ENCODE data around the gene NPC1L1. TPM values are rescaled to one million over a fixed set of nuclear protein-coding genes. Genes with fewer than 3 reads are reported as not detected.

Gene NPC1L1
- total RNA-seq, 1 experiment from 2014 or later, result 0.04 TPM

DNA sequence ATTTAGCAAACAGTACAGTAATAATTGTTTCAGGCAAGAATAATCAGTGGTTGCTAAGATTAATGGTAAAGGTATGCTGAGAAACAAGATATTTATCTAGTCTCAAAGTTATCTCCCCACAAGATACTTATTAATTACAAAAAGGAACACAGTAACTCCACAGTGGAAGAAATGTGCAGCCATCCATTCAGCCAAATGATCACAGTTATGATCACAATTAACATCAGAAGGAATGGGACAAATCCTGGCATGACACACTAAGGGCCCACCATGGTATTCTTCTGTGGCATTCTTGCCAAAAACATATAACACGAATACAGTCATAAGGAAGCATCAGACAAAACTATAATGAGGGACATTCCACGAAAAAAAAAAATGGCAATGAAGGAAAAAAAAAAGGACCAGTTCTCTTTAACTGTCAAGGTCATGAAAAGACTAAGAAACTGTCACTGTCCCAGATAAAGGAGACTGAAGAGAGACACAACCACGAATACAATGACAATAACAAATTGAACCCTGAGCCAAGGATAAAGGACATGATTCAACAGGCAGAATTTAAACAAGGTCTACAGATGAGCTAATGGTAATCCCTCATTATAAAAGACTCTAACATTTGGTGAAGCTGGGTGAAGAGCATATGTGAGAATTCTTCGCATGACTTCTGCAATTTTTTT is 71.5 kb downstream of the NPC1L1 start:
- no peak for ATAC-seq
- Histone ChIP-seq H3K27ac (ENCODE audit: low read length) (no peak overlapping the region), H3K9me2 (replicated peaks; ENCODE audit: low read length) (no peaks in the 10 kb centered on the region), H4K20me1 (ENCODE audit: low read length) (peaks cover 10% of the 10 kb centered on the region; the same call in 1 of the 2 replicates), H2AFZ (ENCODE audit: low read length) (no peak overlapping the region), H3K9me3 (ENCODE audit: low read length) (no peaks in the 10 kb centered on the region), H3K4me2 (ENCODE audit: low read length) (no peak overlapping the region), H3F3A (ENCODE audit: low read length, unreplicated experiment) (no peaks in the 10 kb centered on the region), H3K36me3 (ENCODE audit: low read depth, low read length) (peaks cover 26% of the 10 kb centered on the region; the same call in 1 of the 2 replicates), H3K9ac (ENCODE audit: low read length) (no peak overlapping the region), H3K27me3 (ENCODE audit: low read length) (no peaks in the 10 kb centered on the region), H3K4me3 (ENCODE audit: low read length) (no peak overlapping the region), H3K79me2 (ENCODE audit: low read length) (peaks cover 94% of the 10 kb centered on the region), H3K4me1 (ENCODE audit: insufficient read depth, low read length) (peaks cover 28% of the 10 kb centered on the region)
- ChIA-PET CTCF (no interaction called here), POLR2A (ENCODE audit: unreplicated experiment) (interaction anchor here (0.6 kb wide), 1 partner anchor 96 kb away, joined by 5 read pairs; no protein-coding TSS in a partner anchor)
- no peak for DNase-seq
- BruUV-seq (replicated peaks), result no TSS peak
- intact Hi-C loops (cut with micrococcal nuclease), result loop anchor here (10.0 kb wide), 1 partner anchor 95 kb away; no protein-coding TSS in a partner anchor
- TF ChIP-seq, protein P1, sequence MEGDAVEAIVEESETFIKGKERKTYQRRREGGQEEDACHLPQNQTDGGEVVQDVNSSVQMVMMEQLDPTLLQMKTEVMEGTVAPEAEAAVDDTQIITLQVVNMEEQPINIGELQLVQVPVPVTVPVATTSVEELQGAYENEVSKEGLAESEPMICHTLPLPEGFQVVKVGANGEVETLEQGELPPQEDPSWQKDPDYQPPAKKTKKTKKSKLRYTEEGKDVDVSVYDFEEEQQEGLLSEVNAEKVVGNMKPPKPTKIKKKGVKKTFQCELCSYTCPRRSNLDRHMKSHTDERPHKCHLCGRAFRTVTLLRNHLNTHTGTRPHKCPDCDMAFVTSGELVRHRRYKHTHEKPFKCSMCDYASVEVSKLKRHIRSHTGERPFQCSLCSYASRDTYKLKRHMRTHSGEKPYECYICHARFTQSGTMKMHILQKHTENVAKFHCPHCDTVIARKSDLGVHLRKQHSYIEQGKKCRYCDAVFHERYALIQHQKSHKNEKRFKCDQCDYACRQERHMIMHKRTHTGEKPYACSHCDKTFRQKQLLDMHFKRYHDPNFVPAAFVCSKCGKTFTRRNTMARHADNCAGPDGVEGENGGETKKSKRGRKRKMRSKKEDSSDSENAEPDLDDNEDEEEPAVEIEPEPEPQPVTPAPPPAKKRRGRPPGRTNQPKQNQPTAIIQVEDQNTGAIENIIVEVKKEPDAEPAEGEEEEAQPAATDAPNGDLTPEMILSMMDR (conservative IDR thresholded peaks at IDR 0.05; ENCODE audit: low read depth, low read length), result no peak
- TF ChIP-seq EZH2phosphoT487 (IDR thresholded peaks at IDR 0.05; ENCODE audit: borderline replicate concordance, low read length) (no peak), EZH2 (IDR thresholded peaks at IDR 0.05; ENCODE audit: low read length, unreplicated experiment) (no peak)

DNA sequence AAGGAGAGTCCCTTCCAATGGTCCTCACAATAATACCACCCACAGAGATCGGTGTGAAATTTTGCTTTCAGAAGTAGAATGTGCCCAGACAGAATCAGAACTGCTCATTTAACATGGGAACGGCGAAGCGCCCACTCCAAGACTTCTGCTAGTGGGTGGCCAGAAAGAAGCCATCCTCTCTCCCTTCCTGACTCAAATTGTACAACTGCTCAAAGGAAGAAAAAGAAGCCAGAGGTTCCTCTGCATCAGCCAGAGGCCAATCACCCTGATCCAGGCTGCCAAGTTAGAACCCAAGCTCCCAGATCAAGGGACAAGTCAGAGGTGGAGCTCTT is 73.9 kb downstream of the NPC1L1 start:
- Histone ChIP-seq H2AFZ (ENCODE audit: low read length) (no peak overlapping the region), H3K27me3 (ENCODE audit: low read length) (no peaks in the 10 kb centered on the region), H3F3A (ENCODE audit: low read length, unreplicated experiment) (no peaks in the 10 kb centered on the region), H4K20me1 (ENCODE audit: low read length) (peaks cover 10% of the 10 kb centered on the region; the same call in 1 of the 2 replicates), H3K4me1 (ENCODE audit: insufficient read depth, low read length) (peaks cover 5% of the 10 kb centered on the region; the same call in 1 of the 2 replicates), H3K9me2 (replicated peaks; ENCODE audit: low read length) (no peaks in the 10 kb centered on the region), H3K4me3 (ENCODE audit: low read length) (no peak overlapping the region), H3K36me3 (ENCODE audit: low read depth, low read length) (peaks cover 21% of the 10 kb centered on the region; the same call in 1 of the 2 replicates), H3K27ac (ENCODE audit: low read length) (no peak overlapping the region), H3K9me3 (ENCODE audit: low read length) (no peaks in the 10 kb centered on the region), H3K4me2 (ENCODE audit: low read length) (no peak overlapping the region), H3K9ac (ENCODE audit: low read length) (no peak overlapping the region), H3K79me2 (ENCODE audit: low read length) (peaks cover 92% of the 10 kb centered on the region)
- ChIA-PET CTCF (no interaction called here), POLR2A (ENCODE audit: unreplicated experiment) (no interaction called here)
- BruUV-seq (replicated peaks), result no TSS peak
- DNase-seq (no peak), ATAC-seq (no peak)
- intact Hi-C loops (cut with micrococcal nuclease), result no loop called here
- no peak for TF ChIP-seq EZH2 (IDR thresholded peaks at IDR 0.05; ENCODE audit: low read length, unreplicated experiment)
- TF ChIP-seq, protein P1 (conservative IDR thresholded peaks at IDR 0.05; ENCODE audit: low read depth, low read length), result no peak
- no peak for TF ChIP-seq EZH2phosphoT487 (IDR thresholded peaks at IDR 0.05; ENCODE audit: borderline replicate concordance, low read length)
